Activated CD8-positive, alpha-beta T cell treated with anti-CD3 and anti-CD28 coated beads, Interleukin-2, amount 10 ng/mL, durations not matched to agents 7 days and 5 days (primary cell): ENCODE measurements around the gene SULT4A1. TPM values are rescaled to one million over a fixed set of nuclear protein-coding genes. Genes with fewer than 3 reads are reported as not detected.

Experiments
- ATAC-seq: fragments of 150-1000 bp; cut with Tn5 transposase; one replicate; pipeline ENCODE4 v1.10.0; 2021; ENCODE audit warnings: moderate library complexity
- CTCF ChIA-PET: fragments of 350-600 bp; sonication (Branson Sonifier 250); formaldehyde crosslinking; loops from one replicate; lab custom pipeline; 2021; ENCODE audit warnings: antibody characterized with exemption; lab: Charles Lee
- POLR2A ChIA-PET: fragments of 350-600 bp; sonication (Branson Sonifier 250); formaldehyde crosslinking; loops from one replicate; lab custom pipeline; 2021; ENCODE audit warnings: antibody characterized with exemption; lab: Charles Lee
- DNase-seq: peaks from one replicate; pipeline ENCODE4 v3.0.0-alpha.2; 2020
- H3K27ac Mint-ChIP-seq: one replicate; pipeline ENCODE4 v1.8.0; 2021; ENCODE audit warnings: mild to moderate bottlenecking, mixed read lengths
- H3K27me3 Mint-ChIP-seq: one replicate; pipeline ENCODE4 v1.8.0; 2021; ENCODE audit warnings: low read depth, mixed read lengths
- H3K36me3 Mint-ChIP-seq: one replicate; pipeline ENCODE4 v1.8.0; 2021; ENCODE audit warnings: low read depth, mixed read lengths
- H3K4me1 Mint-ChIP-seq: one replicate; pipeline ENCODE4 v1.8.0; 2021; ENCODE audit warnings: low read depth, mixed read lengths
- H3K4me3 Mint-ChIP-seq: one replicate; pipeline ENCODE4 v1.8.0; 2021; ENCODE audit warnings: mild to moderate bottlenecking, mixed read lengths
- H3K9me3 Mint-ChIP-seq: one replicate; pipeline ENCODE4 v1.8.0; 2022; ENCODE audit warnings: mixed read lengths; ENCODE audit not compliant: insufficient read depth
- total RNA-seq, 2 experiments: library from RNA; stranded (reverse); gene quantifications; one replicate each; pipeline ENCODE4 v1.2.3, GENCODE V29; 2021

Gene SULT4A1
- total RNA-seq, 2 experiments from 2014 or later, result not detected

GRCh38 chr22:43848366-43849171 is 13.7 kb downstream of the SULT4A1 start:
- Mint-ChIP-seq H3K4me3 (no peak overlapping the region), H3K4me1 (no peaks in the 10 kb centered on the region), H3K9me3 (no peaks in the 10 kb centered on the region), H3K27me3 (peaks cover 3% of the 10 kb centered on the region), H3K36me3 (no peaks in the 10 kb centered on the region), H3K27ac (no peak overlapping the region)
- ATAC-seq (no peak), DNase-seq (no peak)
- ChIA-PET CTCF (no interaction called here), POLR2A (no interaction called here)

GRCh38 chr22:43847376-43848289 is 14.7 kb downstream of the SULT4A1 start:
- H3K4me1 Mint-ChIP-seq, result no peaks in the 10 kb centered on the region
- CTCF ChIA-PET, result no interaction called here
- DNase-seq, result no peak

GRCh38 chr22:43846966-43847365 is 15.3 kb downstream of the SULT4A1 start:
- H3K27ac Mint-ChIP-seq, result no peak overlapping the region
- no peaks in the 10 kb centered on the region for H3K36me3 Mint-ChIP-seq
- DNase-seq, result no peak
- H3K9me3 Mint-ChIP-seq, result no peaks in the 10 kb centered on the region
- no peak for ATAC-seq
- ChIA-PET POLR2A (no interaction called here), CTCF (no interaction called here)
- H3K4me1 Mint-ChIP-seq, result no peaks in the 10 kb centered on the region
- no peak overlapping the region for H3K4me3 Mint-ChIP-seq
- no peaks in the 10 kb centered on the region for H3K27me3 Mint-ChIP-seq

More at GRCh38 chr22:43847376-43848289, 14.7 kb downstream of the SULT4A1 start:
- Mint-ChIP-seq H3K27me3 (no peaks in the 10 kb centered on the region), H3K9me3 (no peaks in the 10 kb centered on the region), H3K27ac (no peak overlapping the region), H3K4me3 (no peak overlapping the region), H3K36me3 (no peaks in the 10 kb centered on the region)
- ATAC-seq, result no peak
- POLR2A ChIA-PET, result no interaction called here

GRCh38 chr22:43845981-43846380 is 16.3 kb downstream of the SULT4A1 start:
- ATAC-seq, result no peak
- H3K4me1 Mint-ChIP-seq, result no peaks in the 10 kb centered on the region
- no peak overlapping the region for H3K4me3 Mint-ChIP-seq
- no peaks in the 10 kb centered on the region for H3K27me3 Mint-ChIP-seq
- ChIA-PET CTCF (no interaction called here), POLR2A (no interaction called here)
- DNase-seq, result no peak
- no peaks in the 10 kb centered on the region for H3K36me3 Mint-ChIP-seq
- H3K27ac Mint-ChIP-seq, result no peak overlapping the region
- H3K9me3 Mint-ChIP-seq, result no peaks in the 10 kb centered on the region

GRCh38 chr22:43844560-43845545 is 17.5 kb downstream of the SULT4A1 start:
- Mint-ChIP-seq H3K27me3 (no peaks in the 10 kb centered on the region), H3K36me3 (no peaks in the 10 kb centered on the region), H3K9me3 (no peaks in the 10 kb centered on the region), H3K4me3 (no peak overlapping the region), H3K4me1 (no peaks in the 10 kb centered on the region), H3K27ac (no peak overlapping the region)
- no peak for ATAC-seq
- DNase-seq, result no peak
- POLR2A ChIA-PET, result no interaction called here
- CTCF ChIA-PET, result no interaction called here

- POLR2A ChIA-PET, result no interaction called here
- H3K27me3 Mint-ChIP-seq, result no peaks in the 10 kb centered on the region
- CTCF ChIA-PET, result no interaction called here
- H3K4me1 Mint-ChIP-seq, result no peaks in the 10 kb centered on the region
- H3K9me3 Mint-ChIP-seq, result no peaks in the 10 kb centered on the region
- ATAC-seq (no peak), DNase-seq (no peak)
- no peak overlapping the region for H3K27ac Mint-ChIP-seq
- H3K4me3 Mint-ChIP-seq, result no peak overlapping the region
- H3K36me3 Mint-ChIP-seq, result no peaks in the 10 kb centered on the region
Measured at GRCh38 chr22:43843783-43844530, 18.4 kb downstream of the SULT4A1 start.

GRCh38 chr22:43841742-43842141 is 20.6 kb downstream of the SULT4A1 start:
- H3K4me3 Mint-ChIP-seq, result no peak overlapping the region
- no peaks in the 10 kb centered on the region for H3K4me1 Mint-ChIP-seq
- no peaks in the 10 kb centered on the region for H3K36me3 Mint-ChIP-seq
- H3K27me3 Mint-ChIP-seq, result no peaks in the 10 kb centered on the region
- ChIA-PET CTCF (no interaction called here), POLR2A (interaction anchor here (0.5 kb wide), 1 partner anchor 83 kb away, joined by 3 read pairs; no protein-coding TSS in a partner anchor)
- DNase-seq (no peak), ATAC-seq (no peak)
- H3K27ac Mint-ChIP-seq, result no peak overlapping the region
- no peaks in the 10 kb centered on the region for H3K9me3 Mint-ChIP-seq

- ATAC-seq, result no peak
- no peaks in the 10 kb centered on the region for H3K27me3 Mint-ChIP-seq
- no peak overlapping the region for H3K27ac Mint-ChIP-seq
- DNase-seq, result no peak
- no peaks in the 10 kb centered on the region for H3K4me1 Mint-ChIP-seq
- no peaks in the 10 kb centered on the region for H3K36me3 Mint-ChIP-seq
- ChIA-PET POLR2A (no interaction called here), CTCF (no interaction called here)
- no peak overlapping the region for H3K4me3 Mint-ChIP-seq
- no peaks in the 10 kb centered on the region for H3K9me3 Mint-ChIP-seq
Measured at GRCh38 chr22:43840851-43841250, 21.5 kb downstream of the SULT4A1 start.

GRCh38 chr22:43840431-43840830 is 21.9 kb downstream of the SULT4A1 start:
- ChIA-PET CTCF (no interaction called here), POLR2A (no interaction called here)
- ATAC-seq (no peak), DNase-seq (no peak)
- Mint-ChIP-seq H3K4me1 (no peaks in the 10 kb centered on the region), H3K4me3 (no peak overlapping the region), H3K9me3 (no peaks in the 10 kb centered on the region), H3K36me3 (no peaks in the 10 kb centered on the region), H3K27ac (no peak overlapping the region), H3K27me3 (peaks cover 2% of the 10 kb centered on the region)

GRCh38 chr22:43839781-43840180 is 22.5 kb downstream of the SULT4A1 start:
- no peak overlapping the region for H3K4me3 Mint-ChIP-seq
- H3K36me3 Mint-ChIP-seq, result no peaks in the 10 kb centered on the region
- H3K4me1 Mint-ChIP-seq, result no peaks in the 10 kb centered on the region
- H3K27ac Mint-ChIP-seq, result no peak overlapping the region
- H3K27me3 Mint-ChIP-seq, result peaks cover 6% of the 10 kb centered on the region
- H3K9me3 Mint-ChIP-seq, result no peaks in the 10 kb centered on the region
- CTCF ChIA-PET, result no interaction called here
- POLR2A ChIA-PET, result no interaction called here
- ATAC-seq (no peak), DNase-seq (no peak)
